Tibial artery (tissue), 4 donors: ENCODE data around the gene CCDC24.
A peak's percentile ranks its signal among the peaks of the same experiment; 100 is the strongest.

ENCODE experiments used
- DNase-seq, 2 donors: peaks; one replicate each; pipeline ENCODE4 v3.0.0-alpha.2; 2019
- H3K27ac ChIP-seq, 2 donors: fragments of 200-600 bp; sonication (generic) in 1 of 2; 1 replicate in 1 of 2; 2 replicates in 1 of 2; pipeline ENCODE4 v1.5.1; 2018 to 2019; ENCODE audit warnings: mild to moderate bottlenecking in 1 of 2
- H3K27me3 ChIP-seq, 2 donors: fragments of 200-600 bp; sonication (generic) in 1 of 2; one replicate each; pipeline versions ENCODE4 v1.5.1 to v1.6.0; 2016 to 2019
- H3K36me3 ChIP-seq, 3 donors: fragments of 200-600 bp; sonication (generic) in 2 of 3; one replicate each; pipeline ENCODE4 v1.5.1; 2016 to 2019; ENCODE audit warnings: mild to moderate bottlenecking in 2 of 3
- H3K4me1 ChIP-seq, 4 donors: fragments of 200-600 bp; sonication (generic) in 2 of 4; 1 replicate in 3 of 4; 2 replicates in 1 of 4; pipeline ENCODE4 v1.5.1; 2016 to 2019
- H3K4me3 ChIP-seq, 2 donors: fragments of 200-600 bp; sonication (generic) in 1 of 2; 1 replicate in 1 of 2; 2 replicates in 1 of 2; pipeline ENCODE4 v1.5.1; 2018 to 2019; ENCODE audit warnings: mild to moderate bottlenecking in 2 of 2
- H3K9me3 ChIP-seq, 3 donors: fragments of 200-600 bp; sonication (generic) in 1 of 3; one replicate each; pipeline ENCODE4 v1.5.1; 2016 to 2019
- CTCF ChIP-seq, 2 experiments: fragments of 200-600 bp in 1 of 2; fragments of 450-650 bp in 1 of 2; IDR thresholded peaks; one replicate each; pipeline ENCODE4 v1.5.1; 2017 to 2019; ENCODE audit warnings: antibody characterized with exemption in 2 of 2, mild to moderate bottlenecking in 1 of 2, moderate library complexity in 1 of 2
- intact Hi-C: fragments of 100-400 bp; cut with DNase I; formaldehyde crosslinking; loops from one replicate; pipeline ENCODE4 v1.15.0; 2023; ENCODE audit warnings: low total_unique reads

Gene CCDC24

GRCh38 chr1:44029260-44029910 is 38.0 kb downstream of the CCDC24 start:
- no peak for DNase-seq
- no peaks in the 10 kb centered on the region for H3K36me3 ChIP-seq

GRCh38 chr1:44029911-44030604 is 38.7 kb downstream of the CCDC24 start:
- Histone ChIP-seq H3K4me1 (peaks cover 0 to 30% (median 14%) of the 10 kb centered on the region in 4 donors), H3K27ac (peak overlapping the region; percentile 91 to 95), H3K36me3 (no peaks in the 10 kb centered on the region), H3K4me3 (peak overlapping the region; percentile 73 to 81), H3K27me3 (no peaks in the 10 kb centered on the region), H3K9me3 (no peaks in the 10 kb centered on the region)
- peak in 1 of 2 experiments; percentile 3 for TF ChIP-seq CTCF (IDR thresholded peaks at IDR 0.05)
- DNase-seq: peak; percentile 91 to 92
- intact Hi-C loops: loop anchor here (10.0 kb wide), 1 partner anchor 85 kb away; the partner anchor contains the start of gene IPO13

More at GRCh38 chr1:44029260-44029910, 38.0 kb downstream of the CCDC24 start:
- Histone ChIP-seq H3K4me3 (peak overlapping the region; percentile 73 to 81), H3K27me3 (no peaks in the 10 kb centered on the region), H3K27ac (peak overlapping the region; percentile 91 to 95), H3K4me1 (peaks cover 0 to 26% (median 11%) of the 10 kb centered on the region in 4 donors), H3K9me3 (no peaks in the 10 kb centered on the region)
- no peak for TF ChIP-seq CTCF (IDR thresholded peaks at IDR 0.05)
- intact Hi-C loops: no loop called here

- no peaks in the 10 kb centered on the region for H3K9me3 ChIP-seq
- peak overlapping the region; percentile 73 to 81 for H3K4me3 ChIP-seq
- H3K4me1 ChIP-seq: peaks cover 0 to 37% (median 20%) of the 10 kb centered on the region in 4 donors
- peak in 1 of 2 experiments; percentile 10 for TF ChIP-seq CTCF (IDR thresholded peaks at IDR 0.05)
- intact Hi-C loops: loop anchor here (10.0 kb wide), 1 partner anchor 86 kb away; the partner anchor contains the start of gene IPO13
- H3K27me3 ChIP-seq: no peaks in the 10 kb centered on the region
- DNase-seq: peak in 1 of 2 donors; percentile 70
- peak overlapping the region; percentile 91 to 95 for H3K27ac ChIP-seq
- H3K36me3 ChIP-seq: no peaks in the 10 kb centered on the region
These were observed 39.3 kb downstream of the CCDC24 start for GRCh38 chr1:44030605-44031251.

- DNase-seq: peak; percentile 52 to 89
- intact Hi-C loops: loop anchor here (10.0 kb wide), 1 partner anchor 87 kb away; the partner anchor contains the start of gene IPO13
- H3K27me3 ChIP-seq: no peaks in the 10 kb centered on the region
- H3K4me1 ChIP-seq: peaks cover 7 to 45% (median 28%) of the 10 kb centered on the region in 4 donors
- no peaks in the 10 kb centered on the region for H3K9me3 ChIP-seq
- peak within 1 kb of the TSS; percentile 73 to 81 for H3K4me3 ChIP-seq
- no peak for TF ChIP-seq CTCF (IDR thresholded peaks at IDR 0.05)
- no peaks in the 10 kb centered on the region for H3K36me3 ChIP-seq
- peak within 1 kb of the TSS; percentile 91 to 95 for H3K27ac ChIP-seq
These were observed 40.1 kb downstream of the CCDC24 start, which contains the start of gene SLC6A9 for GRCh38 chr1:44031252-44032169. Gene SLC6A9, minus strand, starts transcription at chr1:44031462. Its CDS starts 7,185 bp downstream, at chr1:44024277.
